Endothelial cell of umbilical vein (primary cell): ENCODE measurements around the gene GPR155. TPM values are rescaled to one million over a fixed set of nuclear protein-coding genes. Genes with fewer than 3 reads are reported as not detected.

ENCODE experiments used
- BruUV-seq: library from RNA; stranded (reverse); fragments of 400-500 nt; replicated peaks from 2 replicates; lab custom pipeline; 2021; lab: Mats Ljungman, UMichigan
- CTCF ChIA-PET: fragments of 300-600, 350-600 bp; sonication (Branson Sonifier 250); formaldehyde crosslinking; loops from one replicate; lab custom pipeline; 2021; ENCODE audit warnings: antibody characterized with exemption, inconsistent platforms; lab: Charles Lee
- POLR2A ChIA-PET: fragments of 300-600, 350-600 bp; sonication (Branson Sonifier 250); formaldehyde crosslinking; loops from one replicate; lab custom pipeline; 2021; ENCODE audit warnings: antibody characterized with exemption, inconsistent platforms; lab: Charles Lee
- DNase-seq: peaks from one replicate; pipeline ENCODE4 v3.0.0-alpha.2; 2011; ENCODE audit warnings: low read depth, low spot score
- FAIRE-seq: peaks from 2 replicates; lab custom pipeline; 2011; peaks lifted over from hg19 to GRCh38; lab: Jason Lieb, UNC
- H2AFZ ChIP-seq: 2 replicates; pipeline ENCODE4 v1.6.0; 2012; ENCODE audit warnings: low read depth, low read length, control low read depth, inconsistent platforms
- H3K27ac ChIP-seq: 2 replicates; pipeline ENCODE4 v1.5.1; 2011; ENCODE audit warnings: low read depth, mild to moderate bottlenecking, control low read depth, low read length, moderate library complexity; ENCODE audit not compliant: insufficient read depth
- H3K27me3 ChIP-seq, 2 experiments: 2 replicates each; pipeline versions ENCODE4 v1.6.0 to v1.6.1; 2011; ENCODE audit warnings: low read length in 2 of 2, mixed read lengths in 1 of 2; ENCODE audit not compliant: control insufficient read depth in 2 of 2, insufficient read depth in 2 of 2
- H3K36me3 ChIP-seq, 2 experiments: 2 replicates in 1 of 2; 3 replicates in 1 of 2; pipeline ENCODE4 v1.5.1; 2011; ENCODE audit warnings: low read length in 2 of 2, mild to moderate bottlenecking in 1 of 2, moderate library complexity in 1 of 2; ENCODE audit not compliant: control insufficient read depth in 2 of 2, insufficient read depth in 2 of 2; ENCODE audit errors: extremely low read depth in 1 of 2
- H3K4me1 ChIP-seq: 3 replicates; pipeline ENCODE4 v1.5.1; 2011; ENCODE audit warnings: mild to moderate bottlenecking, low read length; ENCODE audit not compliant: control insufficient read depth, insufficient read depth; ENCODE audit errors: extremely low read depth
- H3K4me2 ChIP-seq: 2 replicates; pipeline ENCODE4 v1.6.1; 2011; ENCODE audit warnings: low read length, control low read depth, mixed read lengths; ENCODE audit not compliant: insufficient read depth
- H3K4me3 ChIP-seq, 3 experiments: fragments of 200-600 bp in 1 of 3; sonication (generic), shearing (Covaris generic) in 1 of 3; replicated peaks in 1 of 3; 2 replicates each; pipeline ENCODE4 v1.5.1; 2011 to 2016; ENCODE audit warnings: control low read depth in 3 of 3, low read length in 3 of 3, mild to moderate bottlenecking in 2 of 3, inconsistent platforms in 1 of 3, low read depth in 1 of 3, moderate library complexity in 1 of 3; ENCODE audit not compliant: insufficient read depth in 1 of 3
- H3K79me2 ChIP-seq: 2 replicates; pipeline ENCODE4 v1.6.0; 2012; ENCODE audit warnings: low read length, inconsistent platforms; ENCODE audit not compliant: control insufficient read depth, insufficient read depth
- H3K9ac ChIP-seq: replicated peaks from 2 replicates; pipeline ENCODE3; 2011; ENCODE audit warnings: low read length, control low read depth; ENCODE audit not compliant: insufficient read depth; ENCODE audit errors: extremely low read depth
- H3K9me1 ChIP-seq: replicated peaks from 3 replicates; pipeline ENCODE4 v1.6.0; 2011; ENCODE audit warnings: mild to moderate bottlenecking, low read length; ENCODE audit not compliant: control insufficient read depth, insufficient read depth; ENCODE audit errors: extremely low read depth
- H3K9me3 ChIP-seq: replicated peaks from 2 replicates; pipeline ENCODE4 v1.5.1; 2012; ENCODE audit warnings: low read length, inconsistent platforms; ENCODE audit not compliant: control insufficient read depth, insufficient read depth
- H4K20me1 ChIP-seq: replicated peaks from 2 replicates; pipeline ENCODE3; 2011; ENCODE audit warnings: mild to moderate bottlenecking, low read length; ENCODE audit not compliant: control insufficient read depth, insufficient read depth; ENCODE audit errors: extremely low read depth
- CTCF ChIP-seq, 2 donors: IDR thresholded peaks; 1 replicate in 1 of 2; 2 replicates in 1 of 2; pipeline ENCODE4 v1.5.1; 2011; ENCODE audit warnings: low read length in 2 of 2, mild to moderate bottlenecking in 2 of 2, moderate library complexity in 2 of 2, control low read depth in 1 of 2, inconsistent platforms in 1 of 2, low read depth in 1 of 2; ENCODE audit not compliant: insufficient read depth in 1 of 2; ENCODE audit errors: extremely low read depth in 1 of 2
- EZH2 ChIP-seq: IDR thresholded peaks from 2 replicates; pipeline ENCODE4 v1.6.1; 2012; ENCODE audit warnings: borderline replicate concordance, low read depth, mild to moderate bottlenecking, moderate library complexity, low read length, inconsistent platforms; ENCODE audit not compliant: severe bottlenecking
- FOS ChIP-seq: IDR thresholded peaks from 2 replicates; pipeline ENCODE4 v1.6.1; 2011; ENCODE audit warnings: mild to moderate bottlenecking, low read length, moderate library complexity, borderline replicate concordance; ENCODE audit not compliant: insufficient read depth
- GATA2 ChIP-seq: IDR thresholded peaks from 2 replicates; pipeline ENCODE4 v1.7.0; 2011; ENCODE audit warnings: low read depth, mild to moderate bottlenecking, moderate library complexity, mixed read lengths, low read length; ENCODE audit not compliant: insufficient read length, insufficient read depth
- JUN ChIP-seq: IDR thresholded peaks from 2 replicates; pipeline ENCODE4 v1.6.1; 2011; ENCODE audit warnings: borderline replicate concordance, low read depth; ENCODE audit not compliant: insufficient read length, insufficient read depth
- MAX ChIP-seq: IDR thresholded peaks from 2 replicates; pipeline ENCODE4 v1.6.1; 2011; ENCODE audit not compliant: insufficient read depth, insufficient read length
- MYC ChIP-seq: IDR thresholded peaks from one replicate; pipeline ENCODE4 v1.6.1; 2011; ENCODE audit warnings: mild to moderate bottlenecking, low read depth, low read length
- POLR2A ChIP-seq: IDR thresholded peaks from 2 replicates; pipeline ENCODE4 v1.6.1; 2012; ENCODE audit warnings: low read depth, mild to moderate bottlenecking, control low read depth, low read length
- POLR2AphosphoS5 ChIP-seq: IDR thresholded peaks from 2 replicates; pipeline ENCODE4 v1.6.1; 2012; ENCODE audit warnings: low read depth, mild to moderate bottlenecking, control low read depth, low read length, moderate library complexity; ENCODE audit not compliant: insufficient read depth
- dilution Hi-C: fragments of 300-500 bp; cut with MboI; formaldehyde crosslinking; loops from one replicate; pipeline ENCODE4 v1.15.0; 2019; ENCODE audit warnings: low sequenced_read_pairs; ENCODE audit not compliant: extremely low pct_ligation_motif_present
- intact Hi-C: fragments of 100-400 bp; cut with micrococcal nuclease; formaldehyde crosslinking; loops from one replicate; pipeline ENCODE4 v1.10.0; 2022
- polyA plus RNA-seq, 4 experiments: library from polyadenylated mRNA; depleted of rRNA in 3 of 4; stranded (reverse) in 3 of 4; unstranded in 1 of 4; fragments of >200 nt; gene quantifications; 2 replicates each; pipeline versions ENCODE4 v1.2.1 to v1.2.3, GENCODE V29; 2011 to 2012; ENCODE audit warnings: missing spikeins in 1 of 4
- total RNA-seq: library from RNA; stranded (reverse); gene quantifications from 2 replicates; pipeline ENCODE4 v1.2.3, GENCODE V29; 2021

GPR155 gene
- total and polyA plus RNA-seq, 2 donors (not counting 3 experiments of a cell fraction or from before 2014, with no cell fraction given), result 0.62 to 1.7 TPM

GRCh38 chr2:174430066-174430465 lies 56.8 kb downstream of the GPR155 start:
- dilution Hi-C loops, result no loop called here

More at GRCh38 chr2:174430066-174430465, 56.8 kb downstream of the GPR155 start:
- no peaks in the 10 kb centered on the region for H3K79me2 ChIP-seq
- H3K9ac ChIP-seq, result no peak overlapping the region
- BruUV-seq, result no TSS peak
- no peaks in the 10 kb centered on the region for H3K9me1 ChIP-seq
- no peak overlapping the region for H3K4me3 ChIP-seq
- DNase-seq (no peak), FAIRE-seq (no peak)
- H3K9me3 ChIP-seq, result no peaks in the 10 kb centered on the region
- intact Hi-C loops, result no loop called here
- H3K4me1 ChIP-seq, result no peaks in the 10 kb centered on the region
- no peak for TF ChIP-seq CTCF (IDR thresholded peaks at IDR 0.05; ENCODE audit: extremely low read depth in 1 of 2, insufficient read depth in 1 of 2, low read depth in 1 of 2, low read length in 2 of 2)
- TF ChIP-seq POLR2A, result no peak
- TF ChIP-seq JUN, result no peak
- no peak for TF ChIP-seq POLR2AphosphoS5
- no peak for TF ChIP-seq FOS
- TF ChIP-seq EZH2, result no peak
- no peak for TF ChIP-seq MYC
- TF ChIP-seq GATA2, result no peak
- no peak for TF ChIP-seq MAX
- H3K4me2 ChIP-seq, result no peak overlapping the region
- POLR2A ChIA-PET, result no interaction called here
- CTCF ChIA-PET, result no interaction called here
- no peak overlapping the region for H2AFZ ChIP-seq
- no peak overlapping the region for H3K27ac ChIP-seq
- H4K20me1 ChIP-seq, result no peaks in the 10 kb centered on the region
- H3K36me3 ChIP-seq, result peaks cover 0 to 1% of the 10 kb centered on the region in 2 experiments
- H3K27me3 ChIP-seq, result no peaks in the 10 kb centered on the region
